Stimulated activated CD8-positive, alpha-beta memory T cell treated with anti-CD3 and anti-CD28 coated beads, Interleukin-7, amount 100 ng/mL, for 4 hours (primary cell): Measurements from ENCODE around the gene VIPR1.
"Not testable (repeated sequence)": the region's sequence is repeated elsewhere in the genome, so short reads cannot be mapped to it uniquely, and the experiment has no call there.

Experiments
- DNase-seq, 2 donors: peaks; one replicate each; pipeline ENCODE4 v3.0.0-alpha.2; 2020; ENCODE audit warnings: low read depth in 2 of 2

The VIPR1 gene

DNA sequence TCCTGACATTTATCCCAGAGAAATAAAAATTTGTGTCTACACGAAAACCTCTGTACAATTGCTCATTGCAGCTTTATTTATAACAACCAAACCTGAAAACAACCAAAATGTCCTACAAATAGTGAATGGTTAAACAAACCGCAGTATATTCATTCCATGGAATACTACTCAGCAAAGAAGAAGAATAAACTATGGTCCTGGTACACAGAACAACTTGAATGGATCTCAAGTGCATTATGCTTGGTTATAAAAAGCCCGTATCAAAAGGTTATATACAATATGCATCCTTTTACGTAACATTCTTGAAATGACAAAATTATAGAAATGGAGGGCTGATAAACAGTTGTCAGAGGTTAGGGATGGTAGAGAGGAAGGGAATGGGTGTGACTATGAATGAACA, 75.6 kb downstream of the VIPR1 start:
- no peak for DNase-seq

DNA sequence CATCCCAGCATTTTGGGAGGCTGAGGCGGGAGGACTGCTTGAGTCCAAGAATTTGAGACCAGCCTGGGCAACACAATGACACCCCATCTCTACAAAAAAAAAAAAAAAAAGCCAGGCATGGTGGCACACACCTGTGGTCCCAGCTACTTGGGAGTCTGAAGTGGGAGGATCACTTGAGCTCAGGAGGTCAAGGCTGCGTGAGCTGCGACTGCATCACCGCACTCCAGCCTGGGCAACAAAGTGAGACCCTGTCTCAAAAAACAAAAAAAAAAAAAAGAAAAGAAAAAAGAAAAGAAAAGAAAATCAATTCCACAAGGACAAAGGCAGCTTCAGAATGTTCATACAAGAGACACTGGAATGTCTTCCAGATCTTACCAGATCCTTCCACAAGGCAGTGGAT, 76.9 kb downstream of the VIPR1 start:
- DNase-seq: not testable (repeated sequence)

GRCh38 chr3:42581400-42581708, 78.9 kb downstream of the VIPR1 start:
- no peak for DNase-seq

DNA sequence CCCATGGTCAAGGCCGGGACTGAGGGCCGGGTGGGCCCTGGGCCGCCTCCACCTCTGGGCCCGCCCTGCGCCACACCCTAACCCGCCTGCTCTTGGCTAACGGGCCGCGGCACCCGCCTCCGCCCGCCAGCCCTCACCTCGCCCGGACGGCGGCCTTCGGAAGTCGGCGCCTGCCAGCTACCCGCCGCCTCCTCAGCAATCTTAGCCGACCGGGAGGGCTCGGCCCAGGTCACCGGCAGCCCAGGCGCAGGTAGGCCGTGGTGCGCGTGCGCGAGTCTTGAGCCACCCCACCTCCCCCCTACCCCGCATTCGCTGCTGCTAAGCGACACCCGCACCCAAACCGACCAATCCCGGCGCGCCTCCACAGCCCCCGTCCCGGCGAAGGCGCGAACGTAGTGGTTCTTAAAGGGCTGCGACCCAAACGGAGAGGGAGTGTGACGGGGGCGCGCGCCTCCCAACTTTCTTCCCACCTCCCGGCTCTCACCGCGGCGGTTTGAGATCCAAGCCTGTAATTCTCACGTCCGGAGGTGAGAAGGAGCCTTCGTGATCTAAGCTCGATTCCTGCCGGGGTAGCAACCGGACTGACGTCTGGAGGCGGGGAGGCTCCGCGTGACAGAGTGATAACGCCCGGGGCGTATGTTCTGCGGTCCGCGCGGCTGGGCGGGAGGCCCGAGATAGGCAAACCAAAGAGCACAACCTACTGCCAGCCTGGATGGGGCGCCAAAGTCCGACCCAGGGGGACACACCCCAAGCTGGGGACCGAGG, 79.4 kb downstream of the VIPR1 start, which contains the start of gene SEC22C:
Gene SEC22C (minus strand): TSS at position 259 of the 765 bp plus-strand sequence. CDS start 12,921 bp downstream, outside the sequence.
- DNase-seq: peak; percentile 91 to 95

GRCh38 chr3:42582474-42583070, 80.1 kb downstream of the VIPR1 start:
- DNase-seq: no peak
